OCI-LY7 (cell line): ENCODE results near the gene MACIR. TPM values are rescaled to one million over a fixed set of nuclear protein-coding genes. Genes with fewer than 3 reads are reported as not detected.
A peak's percentile ranks its signal among the peaks of the same experiment; 100 is the strongest.

Experiments
- BruUV-seq: library from RNA; stranded (reverse); fragments of 400-500 nt; replicated peaks from 2 replicates; lab custom pipeline; 2021; lab: Mats Ljungman, UMichigan
- CTCF ChIA-PET: fragments of 300-600 bp; sonication (Branson Sonifier 250); formaldehyde crosslinking; loops from one replicate; lab custom pipeline; 2022; ENCODE audit warnings: antibody characterized with exemption; ENCODE audit not compliant: unreplicated experiment; lab: Charles Lee
- POLR2A ChIA-PET: fragments of 300-600 bp; sonication (Branson Sonifier 250); formaldehyde crosslinking; loops from one replicate; lab custom pipeline; 2022; ENCODE audit warnings: antibody characterized with exemption; lab: Charles Lee
- DNase-seq: peaks from one replicate; pipeline ENCODE4 v3.0.0-alpha.2; 2015; ENCODE audit warnings: low spot score
- H2AFZ ChIP-seq: fragments of 200-600 bp; sonication (generic), shearing (Covaris generic); 2 replicates; pipeline ENCODE4 v1.6.1; 2014; ENCODE audit warnings: mild to moderate bottlenecking, antibody characterized with exemption, low read length, moderate library complexity
- H3K27ac ChIP-seq: fragments of 200-600 bp; sonication (generic); 2 replicates; pipeline ENCODE4 v1.5.1; 2014; ENCODE audit warnings: mixed run types, low read depth, mild to moderate bottlenecking, moderate library complexity, low read length, inconsistent platforms; ENCODE audit not compliant: poor library complexity, severe bottlenecking
- H3K36me3 ChIP-seq: fragments of 200-600 bp; sonication (generic); 2 replicates; pipeline ENCODE4 v1.6.1; 2014; ENCODE audit warnings: mild to moderate bottlenecking, antibody characterized with exemption, low read length, moderate library complexity, mixed read lengths; ENCODE audit not compliant: insufficient read depth
- H3K4me1 ChIP-seq: fragments of 200-600 bp; sonication (generic); 2 replicates; pipeline ENCODE4 v1.5.1; 2014; ENCODE audit warnings: mild to moderate bottlenecking, low read length; ENCODE audit not compliant: insufficient read depth, poor library complexity, severe bottlenecking
- H3K4me2 ChIP-seq: fragments of 200-600 bp; sonication (generic); 2 replicates; pipeline ENCODE4 v1.6.1; 2014; ENCODE audit warnings: mild to moderate bottlenecking, low read length
- H3K4me3 ChIP-seq: fragments of 200-600 bp; sonication (generic); 2 replicates; pipeline ENCODE4 v1.5.1; 2014; ENCODE audit warnings: mild to moderate bottlenecking, low read depth, low read length; ENCODE audit not compliant: poor library complexity, severe bottlenecking
- H3K79me2 ChIP-seq: fragments of 200-600 bp; sonication (generic); 2 replicates; pipeline ENCODE4 v1.6.1; 2016; ENCODE audit warnings: low read depth, mild to moderate bottlenecking, low read length, moderate library complexity, mixed read lengths; ENCODE audit not compliant: insufficient read depth
- H3K9me2 ChIP-seq: fragments of 200-600 bp; sonication (generic); 2 replicates; pipeline ENCODE4 v1.6.1; 2016; ENCODE audit warnings: mild to moderate bottlenecking, low read length, mixed read lengths; ENCODE audit not compliant: insufficient read depth
- H3K9me3 ChIP-seq: fragments of 200-600 bp; sonication (generic); 2 replicates; pipeline ENCODE4 v1.6.1; 2014; ENCODE audit warnings: mild to moderate bottlenecking, mixed run types, low read length, mixed read lengths
- H4K20me1 ChIP-seq: fragments of 200-600 bp; sonication (generic); 2 replicates; pipeline ENCODE4 v1.6.1; 2014; ENCODE audit warnings: mild to moderate bottlenecking, antibody characterized with exemption, low read length, moderate library complexity, mixed read lengths; ENCODE audit not compliant: insufficient read depth
- CTCF ChIP-seq: fragments of 200-600 bp; sonication (generic); conservative IDR thresholded peaks from 2 replicates; pipeline ENCODE4 v1.5.1; 2014; ENCODE audit warnings: mild to moderate bottlenecking, antibody characterized with exemption, low read length, moderate library complexity, mixed read lengths
- EZH2phosphoT487 ChIP-seq: fragments of 200-600 bp; sonication (generic); IDR thresholded peaks from 2 replicates; pipeline ENCODE4 v1.6.1; 2018; ENCODE audit warnings: low read depth, borderline replicate concordance, mild to moderate bottlenecking, mixed run types, antibody characterized with exemption, low read length, moderate library complexity, mixed read lengths
- intact Hi-C: fragments of 100-400 bp; cut with micrococcal nuclease; formaldehyde crosslinking; loops from one replicate; pipeline ENCODE4 v1.10.0; 2022; ENCODE audit not compliant: unreplicated experiment
- total RNA-seq, 2 experiments: library from RNA; depleted of rRNA in 1 of 2; stranded (reverse); fragments of >200 nt in 1 of 2; shearing (Covaris generic) in 1 of 2; gene quantifications; 2 replicates each; pipeline ENCODE4 v1.2.3, GENCODE V29; 2014 to 2022

MACIR gene
- total RNA-seq, 2 experiments from 2014 or later, result 10.9 to 11.7 TPM

- BruUV-seq, result no TSS peak
Observed at GRCh38 chr5:103232393-103232999, 26.1 kb upstream of the MACIR start.

GRCh38 chr5:103234239-103234975 is 24.2 kb upstream of the MACIR start:
- H3K9me3 ChIP-seq, result peaks cover 6% of the 10 kb centered on the region; the same call in 1 of the 2 replicates
- H2AFZ ChIP-seq, result no peak overlapping the region
- CTCF ChIA-PET, result no interaction called here
- no peaks in the 10 kb centered on the region for H3K36me3 ChIP-seq
- TF ChIP-seq EZH2phosphoT487 (no peak), CTCF (no peak)
- H3K27ac ChIP-seq, result no peak overlapping the region
- H3K4me3 ChIP-seq, result no peak overlapping the region
- POLR2A ChIA-PET, result no interaction called here
- no peaks in the 10 kb centered on the region for H3K79me2 ChIP-seq
- BruUV-seq, result no TSS peak
- no peaks in the 10 kb centered on the region for H4K20me1 ChIP-seq
- intact Hi-C loops, result no loop called here
- H3K9me2 ChIP-seq, result no peaks in the 10 kb centered on the region
- no peak overlapping the region for H3K4me2 ChIP-seq
- no peaks in the 10 kb centered on the region for H3K4me1 ChIP-seq
- no peak for DNase-seq

More at GRCh38 chr5:103232393-103232999, 26.1 kb upstream of the MACIR start:
- Histone ChIP-seq H3K4me1 (no peaks in the 10 kb centered on the region), H3K9me2 (no peaks in the 10 kb centered on the region), H3K79me2 (no peaks in the 10 kb centered on the region), H3K9me3 (no peaks in the 10 kb centered on the region), H3K4me3 (no peak overlapping the region), H4K20me1 (no peaks in the 10 kb centered on the region), H3K4me2 (no peak overlapping the region), H3K36me3 (no peaks in the 10 kb centered on the region), H2AFZ (no peak overlapping the region), H3K27ac (no peak overlapping the region)
- DNase-seq, result peak; percentile 50
- intact Hi-C loops, result loop anchor here (2.0 kb wide), 1 partner anchor 242 kb away; no protein-coding TSS in a partner anchor
- peak; percentile 95 for TF ChIP-seq CTCF
- no peak for TF ChIP-seq EZH2phosphoT487
- ChIA-PET POLR2A (interaction anchor here (0.6 to 1.4 kb wide), 2 partner anchors 25 to 41 kb away, joined by 3 to 4 read pairs; partner anchors contain the start of gene MACIR), CTCF (interaction anchor here (1.3 kb wide), 1 partner anchor 244 kb away, joined by 3 read pairs; no protein-coding TSS in a partner anchor)
